Mucosa of stomach (tissue), 1 donor: Measurements from ENCODE around the gene SLC23A2.
"Not testable (repeated sequence)": the region's sequence is repeated elsewhere in the genome, so short reads cannot be mapped to it uniquely, and the experiment has no call there.

Experiments used
- H3K27me3 ChIP-seq: one replicate; pipeline ENCODE4 v1.7.0; 2013; ENCODE audit warnings: mild to moderate bottlenecking, low read length; ENCODE audit not compliant: control insufficient read depth, insufficient read depth
- H3K36me3 ChIP-seq: one replicate; pipeline ENCODE4 v1.7.0; 2013; ENCODE audit warnings: low read length; ENCODE audit not compliant: control insufficient read depth, insufficient read depth
- H3K4me1 ChIP-seq: one replicate; pipeline ENCODE4 v1.7.0; 2013; ENCODE audit warnings: mild to moderate bottlenecking, low read length; ENCODE audit not compliant: control insufficient read depth, insufficient read depth
- H3K4me3 ChIP-seq: one replicate; pipeline ENCODE4 v1.7.0; 2013; ENCODE audit warnings: low read length
- H3K9ac ChIP-seq: one replicate; pipeline ENCODE4 v1.7.0; 2013; ENCODE audit warnings: mild to moderate bottlenecking, low read length, moderate library complexity
- H3K9me3 ChIP-seq: one replicate; pipeline ENCODE4 v1.7.0; 2013; ENCODE audit warnings: mild to moderate bottlenecking, low read length, moderate library complexity; ENCODE audit not compliant: control insufficient read depth
- donor health status: Pancreatic carcinoma.

Gene SLC23A2

DNA sequence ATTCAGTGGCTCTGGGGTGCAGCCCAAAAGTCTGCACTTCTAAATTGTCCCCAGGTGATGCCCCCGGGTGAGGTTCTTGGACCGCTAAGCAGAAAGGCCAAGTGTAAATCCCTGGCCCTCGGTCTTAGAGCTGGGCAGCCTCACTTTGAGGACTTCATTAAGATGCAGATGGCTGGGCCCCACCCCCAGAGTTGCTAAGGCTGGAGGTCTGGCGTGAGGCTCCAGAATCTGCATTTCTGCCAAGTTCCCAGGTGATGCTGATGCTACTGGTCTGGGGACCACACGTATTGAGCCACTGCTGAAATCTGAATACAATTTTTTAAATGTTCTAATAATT, 735 bp upstream of the SLC23A2 start:
- Histone ChIP-seq H3K36me3 (no peaks in the 10 kb centered on the region), H3K9ac (peak overlapping the region; percentile 49), H3K27me3 (no peaks in the 10 kb centered on the region), H3K4me3 (peak overlapping the region; percentile 29), H3K4me1 (peaks cover 14% of the 10 kb centered on the region), H3K9me3 (no peaks in the 10 kb centered on the region)

DNA sequence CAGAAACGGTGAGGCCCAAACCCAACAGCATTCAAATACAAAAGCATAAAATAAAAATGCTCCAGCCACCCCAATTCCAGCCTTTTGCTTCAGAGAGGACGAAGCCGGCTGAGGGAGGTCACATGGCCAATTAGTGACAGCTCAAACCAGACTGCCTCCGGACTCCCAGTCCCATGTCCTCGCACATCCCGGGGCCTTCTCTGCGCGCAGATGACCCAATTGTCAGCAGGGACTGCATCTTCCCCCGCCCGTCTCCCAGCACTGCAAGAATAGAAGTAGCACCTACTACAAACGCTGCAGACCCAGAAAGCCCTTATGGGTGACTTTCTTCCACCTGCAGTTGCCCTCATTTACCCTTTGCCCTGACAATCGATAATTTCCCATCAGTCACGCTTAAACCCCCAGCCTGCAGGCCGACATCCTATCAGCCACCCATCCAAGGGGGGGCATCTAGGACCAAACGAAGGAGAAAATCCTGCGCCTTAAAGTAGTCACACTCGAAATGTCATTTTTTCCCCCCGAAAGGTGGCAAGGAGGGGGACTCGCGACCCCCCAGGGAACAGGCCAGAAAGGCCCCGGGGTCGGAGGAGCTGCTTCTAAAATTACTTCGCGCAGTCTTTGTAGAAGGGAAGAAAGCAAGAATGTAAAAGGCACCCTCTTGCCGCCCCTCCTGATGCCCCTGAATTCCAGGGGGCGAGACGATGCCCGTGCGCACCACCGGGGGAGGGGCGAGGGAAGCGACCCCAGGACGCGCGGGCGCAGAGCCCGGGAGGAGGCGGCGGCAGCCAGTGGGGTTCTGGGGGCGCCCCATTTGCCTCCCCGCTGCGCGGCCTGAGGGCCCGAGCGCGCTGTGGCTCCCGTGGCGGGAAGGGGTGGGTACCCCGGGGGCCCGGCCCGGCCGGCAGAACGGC, 792 bp downstream of the SLC23A2 start:
- Histone ChIP-seq H3K36me3 (no peaks in the 10 kb centered on the region), H3K9me3 (no peaks in the 10 kb centered on the region), H3K9ac (peak overlapping the region; percentile 82), H3K4me3 (peak overlapping the region; percentile 35), H3K4me1 (peaks cover 14% of the 10 kb centered on the region), H3K27me3 (no peaks in the 10 kb centered on the region)

DNA sequence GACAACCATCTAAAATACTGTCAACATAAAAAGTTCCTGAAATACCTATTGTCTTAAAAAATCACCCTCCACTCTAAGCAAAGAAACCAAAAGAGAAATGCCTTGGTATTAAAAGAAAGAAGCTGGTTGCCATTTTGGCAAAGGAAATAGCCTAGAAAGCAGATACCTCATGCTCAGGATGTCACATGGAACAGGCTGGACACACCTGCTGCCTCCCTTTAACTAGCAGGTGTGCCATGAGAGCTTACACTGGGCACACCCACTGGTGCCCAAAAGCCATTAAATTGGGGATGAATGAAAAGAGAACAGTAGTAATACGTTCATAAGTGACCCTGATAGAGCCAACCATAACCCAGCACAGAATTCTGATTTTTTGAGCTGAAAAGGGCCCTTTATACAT, 1.5 kb downstream of the SLC23A2 start:
- Histone ChIP-seq H3K9ac (peak overlapping the region; percentile 16), H3K27me3 (no peaks in the 10 kb centered on the region), H3K36me3 (no peaks in the 10 kb centered on the region), H3K4me3 (no peak overlapping the region), H3K9me3 (no peaks in the 10 kb centered on the region), H3K4me1 (peaks cover 14% of the 10 kb centered on the region)

DNA sequence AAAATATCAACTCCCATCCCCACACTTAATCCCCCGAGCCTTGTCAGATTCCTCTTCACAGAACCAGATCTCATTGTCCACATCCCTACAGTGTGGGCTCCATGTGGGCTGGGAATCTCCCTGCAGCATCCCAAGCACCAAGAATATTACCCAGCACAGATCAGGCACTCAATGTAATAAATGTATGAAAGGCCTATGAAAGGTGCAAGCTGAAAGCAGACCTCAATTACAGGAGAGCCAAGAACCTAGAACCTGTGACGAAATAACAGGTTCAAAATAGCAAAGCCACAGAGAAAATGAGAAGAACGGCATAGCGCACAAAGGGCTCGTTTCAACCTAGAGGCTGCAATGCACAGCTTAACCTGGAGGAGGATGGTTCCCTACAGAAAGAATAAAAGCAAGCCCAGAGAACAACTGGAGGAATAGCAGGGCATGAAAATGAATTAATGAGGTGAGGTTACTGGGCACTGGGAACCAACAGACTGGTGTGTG, 3.1 kb downstream of the SLC23A2 start:
- Histone ChIP-seq H3K36me3 (no peaks in the 10 kb centered on the region), H3K4me1 (peaks cover 14% of the 10 kb centered on the region), H3K9ac (no peak overlapping the region), H3K4me3 (no peak overlapping the region), H3K27me3 (no peaks in the 10 kb centered on the region), H3K9me3 (no peaks in the 10 kb centered on the region)

DNA sequence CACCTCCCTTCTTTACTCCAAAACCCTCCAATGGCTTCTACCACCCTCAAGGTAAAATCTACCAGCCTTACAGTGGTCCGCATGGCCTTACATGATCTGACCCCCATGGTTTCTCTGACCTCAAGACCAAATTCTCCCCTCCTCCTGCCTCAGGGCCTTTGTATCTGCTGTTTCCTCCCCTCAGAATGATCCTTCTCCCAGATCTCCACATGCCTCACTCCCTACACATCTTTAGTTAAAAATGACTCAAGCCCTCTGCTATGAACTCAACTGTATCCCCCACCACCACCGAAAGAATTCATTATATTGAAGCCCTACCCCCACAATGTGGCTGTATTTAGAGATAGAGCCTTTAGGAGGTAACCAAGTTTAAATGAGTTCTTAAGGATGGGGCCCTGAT, 4.1 kb downstream of the SLC23A2 start:
- Histone ChIP-seq H3K4me1 (peaks cover 14% of the 10 kb centered on the region), H3K36me3 (no peaks in the 10 kb centered on the region), H3K4me3 (no peak overlapping the region), H3K27me3 (no peaks in the 10 kb centered on the region), H3K9ac (no peak overlapping the region), H3K9me3 (no peaks in the 10 kb centered on the region)

DNA sequence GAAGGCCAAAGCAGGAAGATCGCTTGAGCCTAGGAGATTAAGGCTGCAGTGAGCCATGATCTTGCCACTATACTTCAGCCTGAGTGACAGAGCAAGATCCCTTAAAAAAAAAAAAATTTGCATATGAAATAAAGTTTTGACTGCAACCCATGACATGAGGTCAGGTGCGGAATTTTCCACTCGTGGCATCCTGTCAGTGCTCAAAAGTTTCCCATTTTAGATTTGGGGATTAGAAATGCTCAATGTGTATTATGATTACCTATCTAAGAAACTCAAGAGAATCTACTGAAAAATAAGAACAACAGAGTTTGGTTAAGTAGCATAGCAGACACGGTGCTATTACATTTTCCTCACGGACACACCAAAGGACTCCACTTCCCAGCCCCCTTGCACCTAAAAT, 11.7 kb downstream of the SLC23A2 start:
- no peaks in the 10 kb centered on the region for H3K9me3 ChIP-seq
- no peaks in the 10 kb centered on the region for H3K27me3 ChIP-seq
- H3K4me1 ChIP-seq = no peaks in the 10 kb centered on the region
- H3K4me3 ChIP-seq = no peak overlapping the region
- no peak overlapping the region for H3K9ac ChIP-seq
- H3K36me3 ChIP-seq = no peaks in the 10 kb centered on the region

DNA sequence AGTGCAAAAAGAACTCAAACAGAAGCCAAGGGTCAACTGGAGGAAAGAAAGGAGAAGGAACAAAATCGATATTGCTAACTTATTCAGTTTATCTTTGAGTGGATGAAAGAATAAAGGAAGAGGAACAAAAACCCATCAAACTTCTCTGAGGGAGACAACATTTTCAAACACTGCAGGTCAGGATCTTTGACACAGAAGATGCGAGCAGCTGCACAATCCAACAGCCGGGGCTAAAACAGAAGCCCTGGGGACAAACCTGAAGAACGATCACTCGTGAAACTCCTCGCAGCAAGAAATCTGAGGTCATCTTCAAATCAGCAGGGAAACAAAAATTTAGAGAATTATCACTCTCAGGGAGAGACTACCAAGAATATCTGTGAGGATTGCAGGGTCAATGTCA, 14.2 kb downstream of the SLC23A2 start:
- no peaks in the 10 kb centered on the region for H3K36me3 ChIP-seq
- no peaks in the 10 kb centered on the region for H3K9me3 ChIP-seq
- no peak overlapping the region for H3K4me3 ChIP-seq
- H3K4me1 ChIP-seq = no peaks in the 10 kb centered on the region
- no peaks in the 10 kb centered on the region for H3K27me3 ChIP-seq
- H3K9ac ChIP-seq = no peak overlapping the region

DNA sequence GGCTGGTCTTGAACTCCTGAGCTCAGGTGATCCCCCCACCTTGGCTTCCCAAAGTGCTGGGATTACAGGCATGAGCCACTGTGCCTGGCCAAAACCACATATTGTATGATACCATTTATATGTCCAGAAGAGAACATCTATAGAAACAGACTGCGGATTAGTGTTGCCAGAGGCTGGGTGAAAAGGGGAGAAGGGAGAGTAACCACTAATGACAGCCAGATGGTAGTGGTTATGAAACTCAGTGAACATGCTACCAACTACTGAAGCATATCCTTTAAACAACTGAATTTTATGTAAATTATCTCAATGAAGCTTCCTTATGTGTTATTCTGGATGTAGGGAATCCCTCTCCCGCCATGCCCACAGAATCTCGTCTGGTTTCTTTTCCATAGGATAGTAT, 15.7 kb downstream of the SLC23A2 start:
- Histone ChIP-seq H3K9ac (no peak overlapping the region), H3K27me3 (no peaks in the 10 kb centered on the region), H3K4me1 (no peaks in the 10 kb centered on the region), H3K36me3 (no peaks in the 10 kb centered on the region), H3K4me3 (no peak overlapping the region), H3K9me3 (no peaks in the 10 kb centered on the region)

DNA sequence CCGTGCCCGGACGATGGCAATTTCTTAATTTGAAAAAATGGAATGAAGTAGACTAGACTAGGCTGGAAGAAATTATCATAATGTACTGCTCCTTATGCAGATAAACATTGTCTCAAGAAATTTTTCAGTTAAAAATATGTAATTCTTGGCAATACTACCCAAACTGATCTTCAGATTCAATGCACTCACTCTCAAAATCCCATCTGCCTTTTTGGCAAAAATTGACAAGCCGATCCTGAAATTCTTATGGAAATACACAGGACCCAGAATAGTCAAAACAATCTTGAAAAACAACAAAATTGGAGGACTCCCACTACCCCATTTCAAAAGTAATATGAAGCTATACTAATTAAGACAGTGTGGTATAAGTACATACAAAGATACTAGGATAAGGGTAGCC, 19.0 kb downstream of the SLC23A2 start:
- H3K9me3 ChIP-seq = no peaks in the 10 kb centered on the region
- no peak overlapping the region for H3K4me3 ChIP-seq
- H3K36me3 ChIP-seq = no peaks in the 10 kb centered on the region
- no peak overlapping the region for H3K9ac ChIP-seq
- no peaks in the 10 kb centered on the region for H3K27me3 ChIP-seq
- peaks cover 9% of the 10 kb centered on the region for H3K4me1 ChIP-seq

DNA sequence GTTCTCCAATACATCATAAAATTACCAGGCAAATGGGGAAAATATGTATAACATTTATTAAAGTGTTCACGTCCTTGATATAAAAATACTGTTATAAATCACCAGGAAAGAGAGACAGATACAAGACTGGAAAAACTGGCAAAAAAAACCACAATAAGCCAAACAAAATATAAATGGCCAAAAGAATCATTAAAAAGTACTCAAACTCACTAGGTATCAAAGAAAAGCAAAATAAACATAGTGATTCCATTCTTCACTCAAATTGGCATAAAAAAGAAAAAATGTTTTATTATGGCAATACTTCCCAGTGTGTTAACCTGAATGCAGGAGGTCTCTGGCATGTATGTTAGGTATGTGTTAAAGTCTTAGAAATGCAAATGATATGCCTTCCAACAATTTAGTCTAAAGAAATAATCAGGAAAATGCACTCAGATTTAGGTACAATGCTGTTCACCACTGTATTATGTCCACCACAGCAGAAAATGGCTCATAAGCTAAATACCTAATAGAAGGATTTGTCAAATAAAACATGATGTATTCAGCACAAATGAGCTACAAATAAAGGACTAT, 21.4 kb downstream of the SLC23A2 start:
- no peak overlapping the region for H3K9ac ChIP-seq
- no peaks in the 10 kb centered on the region for H3K27me3 ChIP-seq
- no peaks in the 10 kb centered on the region for H3K9me3 ChIP-seq
- no peaks in the 10 kb centered on the region for H3K36me3 ChIP-seq
- H3K4me3 ChIP-seq = no peak overlapping the region
- peaks cover 9% of the 10 kb centered on the region for H3K4me1 ChIP-seq

DNA sequence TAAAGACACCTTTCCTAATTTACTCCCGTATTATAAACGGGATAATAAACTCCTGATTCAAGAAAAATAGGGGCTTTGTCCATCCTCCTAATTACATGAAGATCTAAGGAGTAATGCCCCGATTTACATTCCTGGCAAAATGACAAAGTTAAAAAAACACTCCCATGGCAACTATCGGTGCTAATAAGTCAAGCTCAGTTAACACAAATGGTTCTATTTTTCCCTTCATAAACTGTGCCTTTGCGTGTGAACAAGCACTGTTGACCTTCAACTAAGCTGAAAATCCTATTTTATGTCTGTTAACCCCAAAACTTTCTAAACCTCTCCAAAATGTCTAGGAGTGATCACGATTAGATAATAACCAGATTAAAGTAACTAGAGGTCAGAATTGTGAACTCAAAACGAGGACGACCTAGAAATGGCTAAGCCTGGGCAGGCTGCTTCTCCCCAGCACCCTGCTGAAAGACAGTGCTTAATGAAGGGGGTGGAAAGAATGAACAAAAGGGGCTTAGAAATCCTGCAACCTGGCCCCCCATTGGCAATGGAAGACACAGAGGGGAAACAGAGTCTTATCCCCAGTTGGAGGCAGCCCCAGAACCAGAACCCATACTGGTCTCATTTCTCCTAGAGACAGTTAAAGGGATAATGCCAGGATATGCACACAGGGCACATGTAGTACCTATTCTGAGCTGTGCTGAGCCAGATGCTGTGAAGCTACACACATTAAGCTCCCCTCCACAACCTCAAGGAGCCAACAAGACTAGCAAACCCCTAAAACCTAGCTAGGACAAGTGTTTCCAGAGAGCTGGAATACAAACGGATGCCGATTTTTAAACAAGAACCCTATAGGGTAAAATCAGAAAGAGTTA, 23.0 kb downstream of the SLC23A2 start:
- Histone ChIP-seq H3K9ac (no peak overlapping the region), H3K36me3 (no peaks in the 10 kb centered on the region), H3K27me3 (no peaks in the 10 kb centered on the region), H3K4me1 (peaks cover 17% of the 10 kb centered on the region), H3K4me3 (no peak overlapping the region), H3K9me3 (no peaks in the 10 kb centered on the region)

DNA sequence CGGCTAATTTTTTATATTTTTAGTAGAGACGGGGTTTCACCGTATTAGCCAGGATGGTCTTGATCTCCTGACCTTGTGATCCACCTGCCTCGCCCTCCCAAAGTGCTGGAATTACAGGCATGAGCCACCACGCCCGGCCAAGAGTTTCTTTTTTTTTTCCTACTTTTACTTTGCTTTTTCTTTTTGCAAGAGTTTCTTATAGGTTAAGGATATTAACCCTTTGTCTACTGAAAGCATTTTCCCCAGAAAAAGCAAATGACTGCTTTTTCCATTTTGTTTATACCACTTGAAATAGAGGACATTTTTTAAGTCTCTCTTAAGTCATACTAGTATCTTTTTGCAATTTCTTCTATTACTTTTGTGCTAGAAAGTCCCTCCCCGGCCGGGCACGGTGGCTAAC, 25.3 kb downstream of the SLC23A2 start:
- peaks cover 25% of the 10 kb centered on the region for H3K4me1 ChIP-seq
- not testable (repeated sequence) for H3K9ac ChIP-seq, H3K36me3 ChIP-seq, H3K4me3 ChIP-seq, H3K27me3 ChIP-seq, H3K9me3 ChIP-seq
